ENCODE results near the gene GALNTL6. TPM values are rescaled to one million over a fixed set of nuclear protein-coding genes. Genes with fewer than 3 reads are reported as not detected.

GALNTL6 gene
- polyA plus RNA-seq, 1 donor (not counting 4 experiments of a cell fraction or from before 2014, with no cell fraction given) = not detected

DNA sequence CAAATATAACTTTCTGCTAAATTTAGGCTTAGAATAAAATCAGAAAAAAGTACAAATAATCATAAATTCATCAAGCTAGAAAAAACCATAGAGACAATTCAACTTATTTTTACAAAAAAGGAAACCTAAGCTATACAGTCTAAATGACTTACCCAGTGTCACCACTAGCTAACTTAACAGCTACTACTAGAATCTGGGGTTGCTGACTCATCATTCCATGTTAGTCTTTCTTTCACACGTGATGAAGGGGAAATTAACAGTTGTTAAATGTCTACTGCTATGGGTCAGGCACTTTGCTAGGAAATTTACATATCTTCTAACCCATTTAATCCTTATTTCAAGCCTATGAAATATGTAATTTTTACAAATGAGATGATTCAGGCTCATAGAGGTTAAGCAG is 1006.1 kb downstream of the GALNTL6 start:
- Histone ChIP-seq H3K4me1 (ENCODE audit: control insufficient read depth, extremely low read depth, insufficient read depth, low read length) (no peaks in the 10 kb centered on the region), H3K36me3 (ENCODE audit: control insufficient read depth in 2 of 2, extremely low read depth in 1 of 2, insufficient read depth in 2 of 2, low read length in 2 of 2) (no peaks in the 10 kb centered on the region), H3K27me3 (ENCODE audit: control insufficient read depth, extremely low read depth, insufficient read depth, low read length) (no peaks in the 10 kb centered on the region), H3K4me2 (ENCODE audit: control insufficient read depth, extremely low read depth, insufficient read depth, low read depth, low read length) (no peak overlapping the region), H3K9me1 (ENCODE audit: control insufficient read depth, extremely low read depth, insufficient read depth, low read length) (no peaks in the 10 kb centered on the region), H4K20me1 (ENCODE audit: control insufficient read depth, extremely low read depth, insufficient read depth, low read length) (no peaks in the 10 kb centered on the region), H3K4me3 (ENCODE audit: control insufficient read depth in 2 of 3, extremely low read depth in 1 of 3, insufficient read depth in 2 of 3, low read depth in 1 of 3, low read length in 3 of 3) (no peak overlapping the region), H3K79me2 (ENCODE audit: control insufficient read depth, insufficient read depth, low read length) (no peaks in the 10 kb centered on the region), H3K9me3 (ENCODE audit: control insufficient read depth, low read depth, low read length) (no peaks in the 10 kb centered on the region), H2AFZ (ENCODE audit: control insufficient read depth, low read length) (no peak overlapping the region), H3K9ac (ENCODE audit: control insufficient read depth, extremely low read depth, insufficient read depth, low read length) (no peak overlapping the region), H3K27ac (ENCODE audit: control insufficient read depth, insufficient read depth, low read length) (no peak overlapping the region)
- TF ChIP-seq CTCF (optimal IDR thresholded peaks at IDR 0.05 in 1 of 3, IDR thresholded peaks at IDR 0.05 in 1 of 3, conservative IDR thresholded peaks at IDR 0.05 in 1 of 3; ENCODE audit: extremely low read depth in 1 of 3, insufficient read depth in 2 of 3, low read length in 3 of 3) = no peak
- no peak for TF ChIP-seq EZH2 (IDR thresholded peaks at IDR 0.05; ENCODE audit: low read length)
- dilution Hi-C loops (cut with MboI; ENCODE audit: extremely low pct_ligation_motif_present, low sequenced_read_pairs) = no loop called here
- DNase-seq (ENCODE audit: low read depth, low spot score) (no peak), FAIRE-seq (no peak)

DNA sequence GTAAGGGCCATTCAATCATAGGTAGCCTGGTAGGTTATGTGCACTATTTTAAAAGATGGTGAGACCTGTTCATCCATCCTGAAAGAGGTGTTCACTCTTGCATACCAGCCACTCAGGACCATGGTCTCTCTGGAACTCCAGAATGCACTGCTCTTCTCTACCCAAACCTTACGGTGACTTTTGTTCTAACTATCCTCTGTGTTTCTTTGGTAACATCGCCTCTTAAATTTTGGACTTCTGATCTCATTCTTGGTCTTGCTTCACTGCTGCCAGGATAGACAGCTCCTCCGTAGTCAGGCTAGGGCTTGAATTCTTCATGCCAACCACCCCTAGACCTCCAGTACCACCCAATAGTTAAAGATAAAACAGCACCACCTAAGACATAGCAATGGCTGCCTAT is 1009.1 kb downstream of the GALNTL6 start:
- no peaks in the 10 kb centered on the region for H3K9me1 ChIP-seq (ENCODE audit: control insufficient read depth, extremely low read depth, insufficient read depth, low read length)
- dilution Hi-C loops (cut with MboI; ENCODE audit: extremely low pct_ligation_motif_present, low sequenced_read_pairs) = no loop called here
- TF ChIP-seq CTCF (optimal IDR thresholded peaks at IDR 0.05 in 1 of 3, IDR thresholded peaks at IDR 0.05 in 1 of 3, conservative IDR thresholded peaks at IDR 0.05 in 1 of 3; ENCODE audit: extremely low read depth in 1 of 3, insufficient read depth in 2 of 3, low read length in 3 of 3) = no peak
- no peak for TF ChIP-seq EZH2 (IDR thresholded peaks at IDR 0.05; ENCODE audit: low read length)
- FAIRE-seq = no peak
- H2AFZ ChIP-seq (ENCODE audit: control insufficient read depth, low read length) = no peak overlapping the region
- H3K36me3 ChIP-seq (ENCODE audit: control insufficient read depth in 2 of 2, extremely low read depth in 1 of 2, insufficient read depth in 2 of 2, low read length in 2 of 2) = no peaks in the 10 kb centered on the region
- H3K9me3 ChIP-seq (ENCODE audit: control insufficient read depth, low read depth, low read length) = no peaks in the 10 kb centered on the region
- H4K20me1 ChIP-seq (ENCODE audit: control insufficient read depth, extremely low read depth, insufficient read depth, low read length) = no peaks in the 10 kb centered on the region
- H3K27me3 ChIP-seq (ENCODE audit: control insufficient read depth, extremely low read depth, insufficient read depth, low read length) = no peaks in the 10 kb centered on the region
- H3K4me1 ChIP-seq (ENCODE audit: control insufficient read depth, extremely low read depth, insufficient read depth, low read length) = no peaks in the 10 kb centered on the region
- no peak overlapping the region for H3K4me3 ChIP-seq (ENCODE audit: control insufficient read depth in 2 of 3, extremely low read depth in 1 of 3, insufficient read depth in 2 of 3, low read depth in 1 of 3, low read length in 3 of 3)
- no peaks in the 10 kb centered on the region for H3K79me2 ChIP-seq (ENCODE audit: control insufficient read depth, insufficient read depth, low read length)
- no peak for DNase-seq (ENCODE audit: low read depth, low spot score)
- no peak overlapping the region for H3K27ac ChIP-seq (ENCODE audit: control insufficient read depth, insufficient read depth, low read length)
- no peak overlapping the region for H3K4me2 ChIP-seq (ENCODE audit: control insufficient read depth, extremely low read depth, insufficient read depth, low read depth, low read length)
- no peak overlapping the region for H3K9ac ChIP-seq (ENCODE audit: control insufficient read depth, extremely low read depth, insufficient read depth, low read length)

All from keratinocyte (primary cell).